Transverse colon (tissue), 3 donors: ENCODE results near the gene BCL6B.

ENCODE experiments used
- EP300 ChIP-seq: sonication (generic); formaldehyde crosslinking; IDR thresholded peaks from one replicate; pipeline ENCODE4 v1.6.1; 2017; ENCODE audit warnings: antibody characterized with exemption, low read depth
- POLR2A ChIP-seq: fragments of 450-650 bp; IDR thresholded peaks from one replicate; pipeline ENCODE4 v1.6.1; 2016; ENCODE audit warnings: antibody characterized with exemption, mild to moderate bottlenecking, moderate library complexity
- TF ChIP-seq, protein P1 (sequence below), 5 experiments: fragments of 200-600 bp in 3 of 5; fragments of 450-650 bp in 2 of 5; sonication (generic) in 3 of 5; IDR thresholded peaks; 1 replicate in 2 of 5; 2 replicates in 3 of 5; pipeline ENCODE4 v1.5.1; 2016 to 2017; ENCODE audit warnings: antibody characterized with exemption in 5 of 5, inconsistent platforms in 3 of 5, mild to moderate bottlenecking in 2 of 5, moderate library complexity in 1 of 5

DNA sequence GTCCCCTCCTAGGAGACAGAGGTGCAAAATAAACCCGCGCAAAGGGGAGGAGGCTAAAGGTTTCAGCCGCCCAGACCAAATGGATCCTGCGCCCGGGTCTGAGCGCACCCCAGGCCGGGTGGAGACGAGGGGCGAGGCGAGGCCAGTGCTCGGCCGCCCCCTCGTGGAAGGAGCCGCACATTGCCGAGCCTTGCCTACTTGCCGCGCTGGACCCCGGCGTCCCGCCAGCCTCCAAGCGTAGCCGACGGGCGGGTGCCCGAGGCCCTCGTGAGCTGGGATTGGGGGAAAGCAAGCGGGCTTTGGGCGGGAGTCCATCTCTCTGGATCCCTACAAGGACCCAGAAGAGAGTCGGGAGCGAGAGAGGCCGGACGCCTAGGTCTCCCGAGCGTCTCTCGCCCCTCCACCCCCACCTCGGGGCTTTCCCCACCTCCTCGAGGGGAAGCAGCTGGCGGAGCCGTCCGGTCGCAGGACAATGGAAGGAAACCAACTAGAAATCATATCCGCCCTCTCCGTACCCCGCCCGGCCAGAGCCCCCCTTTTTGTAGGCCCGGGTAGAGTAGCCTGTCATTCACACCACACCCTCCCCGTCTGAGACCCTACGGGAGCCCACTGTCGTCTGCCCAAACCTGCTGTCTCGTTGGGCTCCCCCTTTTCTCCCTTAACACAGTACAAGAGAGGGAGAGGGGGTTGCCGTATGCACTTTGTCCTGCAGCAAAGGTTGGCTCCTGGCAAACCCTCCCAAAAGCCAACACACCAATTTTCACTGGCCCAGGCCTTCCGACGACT lies 664 bp upstream of the BCL6B start:
- no peak for TF ChIP-seq POLR2A
- TF ChIP-seq, protein P1, sequence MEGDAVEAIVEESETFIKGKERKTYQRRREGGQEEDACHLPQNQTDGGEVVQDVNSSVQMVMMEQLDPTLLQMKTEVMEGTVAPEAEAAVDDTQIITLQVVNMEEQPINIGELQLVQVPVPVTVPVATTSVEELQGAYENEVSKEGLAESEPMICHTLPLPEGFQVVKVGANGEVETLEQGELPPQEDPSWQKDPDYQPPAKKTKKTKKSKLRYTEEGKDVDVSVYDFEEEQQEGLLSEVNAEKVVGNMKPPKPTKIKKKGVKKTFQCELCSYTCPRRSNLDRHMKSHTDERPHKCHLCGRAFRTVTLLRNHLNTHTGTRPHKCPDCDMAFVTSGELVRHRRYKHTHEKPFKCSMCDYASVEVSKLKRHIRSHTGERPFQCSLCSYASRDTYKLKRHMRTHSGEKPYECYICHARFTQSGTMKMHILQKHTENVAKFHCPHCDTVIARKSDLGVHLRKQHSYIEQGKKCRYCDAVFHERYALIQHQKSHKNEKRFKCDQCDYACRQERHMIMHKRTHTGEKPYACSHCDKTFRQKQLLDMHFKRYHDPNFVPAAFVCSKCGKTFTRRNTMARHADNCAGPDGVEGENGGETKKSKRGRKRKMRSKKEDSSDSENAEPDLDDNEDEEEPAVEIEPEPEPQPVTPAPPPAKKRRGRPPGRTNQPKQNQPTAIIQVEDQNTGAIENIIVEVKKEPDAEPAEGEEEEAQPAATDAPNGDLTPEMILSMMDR (IDR thresholded peaks at IDR 0.05) = peak; percentile 91 to 98 (median 95)
- TF ChIP-seq EP300 = no peak
